Raji (cell line): ENCODE measurements around the gene KIF4B.

Source experiments
- POLR2A ChIP-seq: IDR thresholded peaks from 2 replicates; pipeline ENCODE4 v1.6.1; 2011; ENCODE audit warnings: low read depth, low read length, control low read depth; ENCODE audit not compliant: insufficient read depth

KIF4B gene

DNA sequence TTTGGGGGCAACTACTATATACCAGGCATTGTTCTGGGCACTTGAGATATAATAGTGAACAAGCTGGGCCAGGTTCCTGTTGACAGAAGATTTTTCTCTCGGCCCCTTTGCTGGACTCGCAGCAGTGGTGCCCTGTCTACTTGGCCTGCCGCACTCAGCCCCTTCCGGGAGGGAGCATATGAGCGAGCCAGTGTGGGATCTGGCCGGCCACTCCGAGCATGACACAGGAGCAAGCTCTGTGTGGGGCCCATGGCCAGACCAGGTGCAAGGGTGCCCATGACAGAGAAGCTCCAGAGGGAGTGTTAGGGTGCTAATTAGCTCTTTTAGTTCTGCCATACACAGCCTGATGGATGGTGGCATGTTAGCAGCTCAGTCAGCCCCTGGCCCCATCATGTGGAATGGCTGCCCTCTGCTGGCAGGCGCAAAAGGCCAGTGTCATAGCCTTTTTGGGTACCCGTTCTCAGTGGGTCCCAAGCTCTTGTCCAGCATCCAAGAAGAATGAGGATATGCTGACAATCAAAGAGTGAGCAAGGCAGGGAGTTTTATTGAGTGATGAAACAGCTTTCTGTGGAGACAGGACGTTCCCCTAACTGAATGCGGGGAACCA is 9.3 kb upstream of the KIF4B start:
- TF ChIP-seq POLR2A, result no peak

DNA sequence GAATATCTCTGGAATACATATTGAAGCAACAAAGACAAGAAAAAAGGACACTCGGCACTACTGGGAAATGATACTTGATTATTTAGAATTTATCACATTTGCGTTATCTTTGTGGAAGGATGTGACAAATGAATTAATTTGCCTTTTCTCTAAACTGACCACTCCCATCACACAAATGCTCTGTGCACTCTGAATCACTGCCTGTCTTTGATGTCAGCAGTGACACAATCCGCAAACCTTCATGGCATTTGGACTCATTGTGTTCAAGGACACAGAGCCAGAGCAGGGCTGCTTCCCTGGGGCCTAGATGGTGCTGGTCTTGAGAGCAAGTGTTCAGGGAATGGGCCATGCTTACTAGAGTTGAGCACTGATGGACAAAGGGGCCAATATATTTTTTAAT is 4.9 kb upstream of the KIF4B start:
- no peak for TF ChIP-seq POLR2A

DNA sequence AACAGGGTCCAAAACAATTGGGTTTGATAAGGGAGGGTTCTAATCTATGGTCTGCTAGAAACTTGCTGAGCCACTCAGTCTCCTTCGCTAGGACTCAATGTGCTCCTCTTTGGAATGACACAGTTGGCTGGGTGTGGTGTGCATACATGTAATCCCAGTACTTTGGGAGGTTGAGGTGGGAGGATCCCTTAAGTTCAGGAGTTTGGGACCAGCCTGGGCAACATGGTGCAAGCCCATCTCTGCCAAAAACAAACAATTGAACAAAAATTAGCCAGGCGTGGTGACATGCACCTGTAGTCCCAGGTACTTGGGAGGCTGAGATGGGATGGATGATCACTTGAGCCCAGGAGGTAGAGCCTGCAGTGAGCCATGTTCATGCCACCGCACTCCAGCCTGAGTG is 2.7 kb upstream of the KIF4B start:
- no peak for TF ChIP-seq POLR2A

DNA sequence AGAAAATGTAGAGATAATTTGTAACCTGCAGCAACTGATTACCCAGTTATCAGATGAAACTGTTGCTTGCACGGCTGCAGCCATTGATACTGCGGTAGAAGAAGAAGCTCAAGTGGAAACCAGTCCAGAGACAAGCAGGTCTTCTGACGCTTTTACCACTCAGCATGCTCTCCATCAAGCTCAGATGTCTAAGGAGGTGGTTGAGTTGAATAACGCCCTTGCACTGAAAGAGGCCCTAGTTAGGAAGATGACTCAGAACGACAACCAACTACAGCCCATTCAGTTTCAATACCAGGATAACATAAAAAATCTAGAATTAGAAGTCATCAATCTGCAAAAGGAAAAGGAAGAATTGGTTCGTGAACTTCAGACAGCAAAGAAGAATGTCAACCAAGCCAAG is 1.7 kb downstream of the KIF4B start:
- no peak for TF ChIP-seq POLR2A

DNA sequence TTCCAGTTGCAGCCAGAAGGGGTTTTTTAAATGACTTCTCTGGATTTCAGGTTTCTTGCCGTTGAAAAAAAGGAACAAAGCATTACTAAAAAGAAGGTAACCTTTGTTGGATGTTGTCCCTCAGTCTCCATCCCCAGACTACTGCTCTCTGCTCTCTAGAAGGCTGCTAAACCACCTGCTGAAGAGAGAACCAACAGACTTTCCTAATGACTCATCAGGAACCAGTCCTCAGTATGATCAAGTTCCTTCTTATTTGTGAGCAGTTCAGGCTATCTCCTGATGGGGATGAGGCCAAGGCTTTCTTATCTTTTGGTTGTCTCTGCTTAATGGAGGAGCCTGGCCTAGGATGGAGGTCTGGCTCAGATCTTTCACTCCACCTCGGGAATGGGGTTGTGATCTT is 4.1 kb downstream of the KIF4B start:
- no peak for TF ChIP-seq POLR2A

DNA sequence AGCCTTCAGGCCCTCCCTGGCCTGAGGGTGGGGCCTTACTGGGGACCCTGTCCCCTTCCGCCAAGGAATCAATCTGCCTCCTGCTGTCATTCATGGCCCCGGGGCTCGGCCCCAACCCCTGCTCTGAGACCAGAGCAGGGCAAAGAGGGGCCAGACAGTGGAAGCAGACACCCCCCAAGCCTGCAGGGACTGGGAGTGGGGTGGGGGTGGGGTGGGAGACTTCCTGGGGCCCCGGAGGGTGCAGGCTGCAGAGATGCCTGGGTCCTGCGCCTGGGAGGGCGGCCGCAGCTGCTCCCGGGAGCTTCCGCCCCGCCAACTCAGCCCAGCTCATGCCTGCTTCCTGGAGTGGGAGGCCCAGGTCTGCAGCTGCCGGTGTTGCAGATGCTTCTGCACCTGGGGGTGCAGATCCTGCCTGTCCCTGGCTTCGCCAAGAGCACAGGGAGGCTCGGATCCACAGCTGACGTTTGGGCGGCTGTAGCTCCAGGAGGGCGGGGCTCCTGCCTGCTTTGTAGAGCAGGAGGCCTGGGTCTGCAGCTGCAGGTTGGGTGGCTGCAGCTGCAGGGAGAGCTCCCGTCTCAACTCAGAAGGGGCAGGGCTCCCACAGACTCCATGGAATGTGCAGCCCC is 6.2 kb downstream of the KIF4B start:
- no peak for TF ChIP-seq POLR2A

DNA sequence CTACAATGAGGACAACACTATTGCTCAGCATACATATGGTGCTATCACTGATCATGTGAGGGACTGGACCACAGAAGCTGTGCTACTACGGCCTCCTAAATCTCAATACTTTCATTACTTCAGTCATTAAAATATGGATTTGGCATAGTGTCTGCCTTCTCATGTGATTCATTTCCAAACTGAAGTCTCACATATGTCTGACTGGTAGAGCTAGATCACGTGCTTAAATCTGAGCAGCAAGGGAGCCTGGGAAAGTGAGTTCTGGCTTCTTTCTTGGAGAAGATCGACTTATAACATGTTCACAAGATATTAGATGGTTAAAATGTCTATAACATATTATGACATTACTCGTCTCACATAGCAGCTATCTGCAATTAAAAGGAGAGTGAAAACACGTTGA is 8.3 kb downstream of the KIF4B start:
- TF ChIP-seq POLR2A, result no peak

DNA sequence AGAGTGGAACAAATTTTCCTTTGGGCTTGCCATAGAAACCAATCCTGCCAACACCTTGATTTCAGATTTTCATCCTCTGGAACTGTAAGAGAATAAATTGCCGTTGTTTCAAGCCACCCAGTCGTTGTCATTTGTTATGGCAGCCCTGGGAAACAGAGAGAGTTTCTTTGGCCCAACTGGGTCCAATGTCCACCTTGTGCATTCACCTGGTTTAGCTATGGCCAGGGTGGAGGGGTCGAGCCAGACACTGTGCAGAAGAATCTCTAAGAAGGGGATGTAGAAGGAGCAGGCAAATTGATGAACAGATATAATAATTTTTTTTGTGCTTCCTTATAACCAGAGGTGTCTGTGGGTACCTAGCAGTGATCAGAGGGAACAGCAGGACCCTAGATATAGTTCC is 9.8 kb downstream of the KIF4B start:
- no peak for TF ChIP-seq POLR2A

DNA sequence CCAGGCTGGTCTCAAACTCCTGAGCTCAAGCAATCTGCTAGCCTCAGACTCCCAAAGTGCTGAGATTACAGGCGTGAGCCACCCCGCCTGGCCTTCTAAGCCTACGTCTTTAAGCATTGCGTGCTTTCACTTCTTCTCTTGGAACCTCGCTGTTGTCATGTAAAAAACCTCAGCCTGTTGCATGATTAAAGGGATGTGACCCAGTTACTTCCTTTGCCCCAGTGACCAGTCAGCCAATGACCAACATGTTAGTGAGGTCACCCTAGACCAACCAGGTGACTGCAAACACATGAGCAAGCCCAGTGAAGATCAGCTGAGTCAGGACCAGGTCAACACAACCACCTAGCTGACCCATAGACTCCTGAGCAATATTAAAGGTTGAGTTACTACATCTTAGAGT is 10.5 kb downstream of the KIF4B start:
- TF ChIP-seq POLR2A, result no peak

DNA sequence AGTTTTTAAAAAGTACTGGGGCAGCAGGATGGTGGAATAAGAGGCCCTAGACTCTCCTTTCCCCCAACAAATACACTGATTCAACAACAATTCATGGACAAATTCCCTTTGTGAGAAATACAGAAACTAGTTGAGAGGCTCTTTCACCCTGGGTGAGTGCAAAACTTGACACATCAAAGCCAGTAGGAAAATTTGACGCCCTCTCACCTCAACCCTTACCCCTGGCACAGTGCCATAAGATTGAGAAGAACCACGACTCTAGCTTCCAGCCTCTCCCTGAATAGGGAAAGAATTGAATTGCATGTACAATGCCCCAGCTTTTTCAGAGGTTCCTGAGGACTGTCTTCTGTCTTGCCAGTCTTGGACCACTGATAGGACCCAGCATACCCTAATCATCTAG is 12.3 kb downstream of the KIF4B start:
- no peak for TF ChIP-seq POLR2A

DNA sequence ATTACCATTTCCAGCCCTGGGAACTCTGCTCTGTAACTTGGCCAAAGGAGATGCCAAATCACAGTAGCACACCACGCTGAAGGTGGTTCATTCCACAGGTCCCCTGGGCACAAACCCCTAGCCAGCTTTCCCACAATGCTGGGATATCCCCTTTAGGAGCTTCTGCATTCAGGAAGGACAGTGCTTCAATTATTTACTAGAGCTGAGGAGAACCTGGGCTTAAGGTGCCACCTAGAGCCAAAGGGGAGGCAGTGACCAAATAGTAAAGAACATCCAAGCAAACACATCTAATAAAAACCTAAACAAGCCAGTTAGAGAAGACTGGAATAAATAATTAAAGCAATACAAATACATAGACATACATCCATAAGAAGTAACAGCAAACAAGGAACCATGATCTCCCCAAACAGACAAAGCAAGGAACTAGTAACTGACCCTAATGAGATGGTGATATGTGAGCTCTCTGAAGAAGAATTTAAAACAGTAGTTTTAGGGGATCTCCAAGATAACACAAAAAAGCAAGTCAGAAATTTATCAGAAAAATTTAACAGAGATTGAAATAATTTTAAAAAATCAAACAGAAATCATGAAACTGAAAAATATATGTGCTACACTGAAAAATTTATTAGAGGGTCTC is 14.6 kb downstream of the KIF4B start:
- no peak for TF ChIP-seq POLR2A

DNA sequence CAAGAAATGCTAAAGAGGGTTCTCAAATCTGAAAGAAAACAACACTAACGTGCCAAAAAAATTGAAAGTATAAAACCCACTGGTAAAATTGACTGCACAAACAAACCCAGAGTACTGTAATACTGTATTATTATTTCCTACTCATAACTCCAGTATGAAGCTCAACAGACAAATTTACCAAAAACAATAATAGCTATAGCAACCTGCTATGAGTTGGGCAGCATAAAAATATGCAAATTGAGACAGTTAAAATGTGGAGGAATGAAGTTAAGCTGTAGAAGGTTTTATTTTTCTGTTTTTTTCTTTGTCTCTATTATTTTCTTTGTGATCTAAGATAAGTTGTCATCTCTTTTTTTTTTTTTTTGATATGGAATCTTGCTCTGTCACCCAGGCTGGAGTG is 15.7 kb downstream of the KIF4B start:
- no peak for TF ChIP-seq POLR2A

DNA sequence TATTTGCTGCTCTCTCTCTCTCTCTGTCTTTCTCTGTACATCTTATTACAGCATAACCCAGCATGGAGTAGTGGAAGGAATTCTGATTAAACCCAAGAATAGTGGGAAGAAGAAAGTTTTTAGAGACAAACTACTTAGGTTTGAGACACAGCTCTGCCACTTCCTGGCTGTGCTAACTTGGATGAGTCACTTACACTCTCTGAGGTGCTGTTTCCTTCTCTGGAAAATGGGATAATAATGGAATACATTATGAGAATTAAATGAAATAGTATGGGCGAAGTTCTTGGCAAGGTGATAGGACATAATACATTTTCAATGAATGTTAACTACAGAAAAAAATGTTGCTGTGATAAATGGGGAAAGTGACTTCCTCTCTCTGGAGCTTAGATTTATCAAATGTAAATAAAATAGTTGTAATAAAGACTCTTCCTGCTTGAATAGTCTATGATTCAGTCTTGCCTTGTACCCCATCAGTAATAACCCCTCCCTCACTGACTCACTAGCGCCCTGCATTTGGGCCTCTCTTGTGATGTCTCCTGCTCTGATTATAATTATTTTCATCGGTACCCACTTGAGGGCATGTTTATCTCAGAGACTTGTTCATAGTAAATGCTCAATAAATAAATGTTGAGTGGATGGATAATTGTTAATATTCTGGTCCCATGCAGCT is 27.6 kb downstream of the KIF4B start:
- TF ChIP-seq POLR2A, result no peak

DNA sequence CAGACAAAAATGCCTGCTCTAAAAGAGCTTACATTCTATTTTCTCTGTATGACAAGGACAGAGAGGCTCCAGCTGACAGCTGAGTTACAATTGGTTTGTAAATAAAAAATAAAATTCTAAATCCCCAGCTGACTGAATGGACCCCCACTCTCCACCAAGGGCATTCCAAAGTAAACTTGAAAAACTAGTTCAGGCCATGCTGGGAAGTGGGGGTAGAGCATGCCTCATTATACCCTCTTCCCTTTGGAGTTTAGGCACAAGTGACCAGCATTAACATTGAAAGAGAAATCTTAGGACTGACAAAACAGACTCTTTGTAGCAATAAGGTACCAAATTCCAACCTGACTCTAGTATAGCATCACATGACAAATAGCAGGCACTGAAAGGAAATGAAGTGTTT is 31.0 kb downstream of the KIF4B start:
- TF ChIP-seq POLR2A, result no peak

DNA sequence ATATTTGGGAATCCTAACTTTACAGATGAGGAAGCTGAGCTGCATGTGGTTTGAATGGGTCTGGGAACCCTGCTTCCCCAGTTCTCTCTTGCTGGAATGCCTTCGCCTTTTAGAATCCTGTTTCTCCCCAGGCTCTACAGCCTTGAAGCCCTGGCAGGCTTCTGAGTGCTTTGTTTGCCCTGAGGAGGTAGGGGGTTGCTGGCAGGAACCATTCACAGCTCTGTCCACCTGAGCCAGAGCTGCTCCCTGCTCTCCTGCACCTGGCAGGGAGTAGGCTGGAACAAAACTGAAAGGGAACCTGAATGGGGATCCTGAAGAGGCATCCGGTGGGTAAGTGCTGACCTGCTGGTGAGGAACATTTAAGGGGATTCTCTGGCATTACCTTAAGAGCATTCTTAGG is 33.0 kb downstream of the KIF4B start:
- no peak for TF ChIP-seq POLR2A

DNA sequence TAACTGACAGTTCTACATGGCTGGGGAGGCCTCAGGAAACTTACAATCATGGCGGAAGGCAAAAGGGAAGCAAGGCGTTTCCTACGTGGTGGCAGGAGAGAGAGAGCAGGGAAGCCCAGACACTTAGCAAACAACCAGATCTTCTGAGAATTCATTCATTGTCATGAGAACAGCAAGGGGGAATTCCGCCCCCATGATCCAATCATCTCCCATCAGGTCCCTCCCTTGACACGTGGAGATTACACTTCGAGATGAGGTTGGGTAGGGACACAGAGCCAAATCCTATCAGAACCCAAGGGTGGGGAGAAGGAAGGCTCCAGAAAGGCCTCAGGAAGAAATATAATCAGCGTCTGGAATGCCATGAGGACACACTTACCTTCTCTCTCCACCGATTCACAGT is 34.3 kb downstream of the KIF4B start:
- no peak for TF ChIP-seq POLR2A
